ENCODE measurements around the gene MYOZ2.

Gene MYOZ2

GRCh38 chr4:119135721-119136121, at the start of gene MYOZ2:
Gene MYOZ2 (plus strand): TSS chr4:119135832. CDS start chr4:119136526, 694 bp downstream.
- Histone ChIP-seq H3K36me3 (ENCODE audit: control insufficient read depth in 2 of 2, insufficient read depth in 1 of 2, low read length in 2 of 2) (no peaks in the 10 kb centered on the region), H3K9me3 (ENCODE audit: control insufficient read depth, insufficient read depth, low read depth, low read length) (no peaks in the 10 kb centered on the region), H3K4me3 (ENCODE audit: low read depth, low read length) (no peak within 1 kb of the TSS), H3K27ac (ENCODE audit: extremely low read depth, low read depth, low read length) (no peak within 1 kb of the TSS), H3K4me1 (ENCODE audit: control insufficient read depth, insufficient read depth, low read length) (no peaks in the 10 kb centered on the region)
- TF ChIP-seq ZSCAN4 (tag by site-specific recombination; IDR thresholded peaks at IDR 0.05): no peak
- TF ChIP-seq ZBTB48 (tag by site-specific recombination; IDR thresholded peaks at IDR 0.05): no peak
- no peak for TF ChIP-seq ZNF404 (tag by site-specific recombination; IDR thresholded peaks at IDR 0.05)
- no peak for TF ChIP-seq BCL11B (tag by site-specific recombination; IDR thresholded peaks at IDR 0.05; ENCODE audit: low read depth)
- no peak for TF ChIP-seq ZNF362 (tag by site-specific recombination; IDR thresholded peaks at IDR 0.05)
- TF ChIP-seq ZNF223 (tag by site-specific recombination; IDR thresholded peaks at IDR 0.05): no peak
- TF ChIP-seq ZFP3 (tag by site-specific recombination; IDR thresholded peaks at IDR 0.05; ENCODE audit: low read depth): no peak
- no peak for TF ChIP-seq ZNF513 (tag by site-specific recombination; IDR thresholded peaks at IDR 0.05)
- no peak for TF ChIP-seq ZNF692 (tag by site-specific recombination; IDR thresholded peaks at IDR 0.05)
- TF ChIP-seq WT1 (tag by site-specific recombination; IDR thresholded peaks at IDR 0.05): no peak
- TF ChIP-seq ZNF518A (tag by site-specific recombination; conservative IDR thresholded peaks at IDR 0.05; ENCODE audit: low read depth): no peak
- TF ChIP-seq ZBTB10 (tag by site-specific recombination; IDR thresholded peaks at IDR 0.05): no peak
- TF ChIP-seq ZBTB8A (tag by site-specific recombination; IDR thresholded peaks at IDR 0.05): no peak
- TF ChIP-seq ZNF658 (tag by site-specific recombination; IDR thresholded peaks at IDR 0.05): no peak
- no peak for TF ChIP-seq ZNF133 (tag by site-specific recombination; IDR thresholded peaks at IDR 0.05)
- no peak for TF ChIP-seq ZNF76 (tag by site-specific recombination; IDR thresholded peaks at IDR 0.05; ENCODE audit: borderline replicate concordance, low read depth)
- no peak for TF ChIP-seq ZNF132 (tag by site-specific recombination; IDR thresholded peaks at IDR 0.05; ENCODE audit: borderline replicate concordance)
- TF ChIP-seq HOXC10 (CRISPR knock-in tag; IDR thresholded peaks at IDR 0.05): no peak
- ChIA-PET CTCF (no interaction called here), POLR2A (no interaction called here)
